ENCODE measurements around the gene WNT9B.
"Not testable (repeated sequence)": the region's sequence is repeated elsewhere in the genome, so short reads cannot be mapped to it uniquely, and the experiment has no call there.

WNT9B gene

GRCh38 chr17:46917041-46917440 is 65.7 kb downstream of the WNT9B start:
- DNase-seq: no peak

- no peak for DNase-seq
These were observed 66.1 kb downstream of the WNT9B start for GRCh38 chr17:46917516-46917915.

GRCh38 chr17:46921962-46922361 is 70.6 kb downstream of the WNT9B start:
- not testable (repeated sequence) for DNase-seq

- DNase-seq: no peak
These were observed 71.1 kb downstream of the WNT9B start for GRCh38 chr17:46922487-46922803.

- DNase-seq: peak; percentile 89
These were observed 71.6 kb downstream of the WNT9B start, which contains the start of gene GOSR2 for GRCh38 chr17:46922804-46923635. Gene GOSR2, plus strand, starts transcription at chr17:46923160. Its CDS starts 33 bp downstream, at chr17:46923193.

- DNase-seq: no peak
These were observed 73.9 kb downstream of the WNT9B start for GRCh38 chr17:46925185-46925868.

GRCh38 chr17:46928467-46929261 is 77.3 kb downstream of the WNT9B start:
- DNase-seq: no peak

- no peak for DNase-seq
These were observed 78.0 kb downstream of the WNT9B start for GRCh38 chr17:46929413-46929812.

GRCh38 chr17:46930051-46930450 is 78.7 kb downstream of the WNT9B start:
- DNase-seq: no peak

GRCh38 chr17:46931596-46931995 is 80.2 kb downstream of the WNT9B start:
- no peak for DNase-seq

- DNase-seq: no peak
These were observed 84.4 kb downstream of the WNT9B start for GRCh38 chr17:46935658-46936266.
